MM.1S (cell line): ENCODE data around the gene KSR2.

Experiments
- DNase-seq: peaks from one replicate; pipeline ENCODE4 v3.0.0-alpha.2; 2015
- H2AFZ ChIP-seq: fragments of 300-600 bp; sonication (generic); 2 replicates; pipeline ENCODE4 v1.6.0; 2016; ENCODE audit warnings: antibody characterized with exemption, low read length
- H3F3A ChIP-seq: fragments of 300-600 bp; sonication (generic); 2 replicates; pipeline ENCODE4 v1.6.1; 2016; ENCODE audit warnings: mild to moderate bottlenecking, antibody characterized with exemption, low read length, moderate library complexity, mixed read lengths; ENCODE audit not compliant: insufficient read depth
- H3K27ac ChIP-seq: fragments of 300-600 bp; sonication (generic); 2 replicates; pipeline ENCODE4 v1.5.1; 2016; ENCODE audit warnings: mild to moderate bottlenecking, low read length
- H3K27me3 ChIP-seq: fragments of 300-600 bp; sonication (generic); replicated peaks from 2 replicates; pipeline ENCODE4 v1.6.0; 2016; ENCODE audit warnings: low read length; ENCODE audit not compliant: insufficient read depth
- H3K36me3 ChIP-seq: fragments of 300-600 bp; sonication (generic); replicated peaks from 2 replicates; pipeline ENCODE4 v1.6.1; 2016; ENCODE audit warnings: mild to moderate bottlenecking, low read length, mixed read lengths; ENCODE audit not compliant: insufficient read depth
- H3K4me1 ChIP-seq: fragments of 300-600 bp; sonication (generic); 2 replicates; pipeline ENCODE4 v1.6.1; 2016; ENCODE audit warnings: low read length, mixed read lengths
- H3K4me2 ChIP-seq: fragments of 300-600 bp; sonication (generic); 2 replicates; pipeline ENCODE4 v1.6.0; 2016; ENCODE audit warnings: low read depth, low read length
- H3K4me3 ChIP-seq: fragments of 300-600 bp; sonication (generic); 2 replicates; pipeline ENCODE4 v1.5.1; 2016; ENCODE audit warnings: low read length, mixed read lengths
- H3K79me2 ChIP-seq: fragments of 300-600 bp; sonication (generic); 2 replicates; pipeline ENCODE4 v1.6.1; 2016; ENCODE audit warnings: mixed run types, low read length, mixed read lengths
- H3K9ac ChIP-seq: fragments of 300-600 bp; sonication (generic); 2 replicates; pipeline ENCODE4 v1.6.1; 2016; ENCODE audit warnings: low read length, mixed read lengths
- H3K9me2 ChIP-seq: fragments of 300-600 bp; sonication (generic); replicated peaks from 2 replicates; pipeline ENCODE4 v1.6.1; 2016; ENCODE audit warnings: mild to moderate bottlenecking, low read length, mixed read lengths; ENCODE audit not compliant: insufficient read depth
- H3K9me3 ChIP-seq: fragments of 300-600 bp; sonication (generic); replicated peaks from 2 replicates; pipeline ENCODE4 v1.6.1; 2016; ENCODE audit warnings: mild to moderate bottlenecking, low read length, mixed read lengths; ENCODE audit not compliant: insufficient read depth
- H4K20me1 ChIP-seq: fragments of 300-600 bp; sonication (generic); 2 replicates; pipeline ENCODE4 v1.6.1; 2016; ENCODE audit warnings: mild to moderate bottlenecking, low read length, moderate library complexity, mixed read lengths; ENCODE audit not compliant: insufficient read depth
- CTCF ChIP-seq: fragments of 300-600 bp; sonication (generic); IDR thresholded peaks from 2 replicates; pipeline ENCODE4 v1.5.1; 2016; ENCODE audit warnings: antibody characterized with exemption, low read length, mixed read lengths
- EZH2 ChIP-seq: fragments of 300-600 bp; sonication (generic); optimal IDR thresholded peaks from 2 replicates; pipeline ENCODE3; 2017; ENCODE audit warnings: low read depth, mild to moderate bottlenecking, antibody characterized with exemption, low read length, mixed read lengths
- EZH2phosphoT487 ChIP-seq: fragments of 300-600 bp; sonication (generic); IDR thresholded peaks from 2 replicates; pipeline ENCODE4 v1.6.1; 2018; ENCODE audit warnings: antibody characterized with exemption, low read length

KSR2 gene

GRCh38 chr12:118015944-118016343 lies 47.2 kb upstream of the KSR2 start:
- Histone ChIP-seq H2AFZ (peak overlapping the region; percentile 61), H3K9ac (no peak overlapping the region; the same call in 1 of the 2 replicates), H3K27me3 (no peaks in the 10 kb centered on the region), H3K36me3 (no peaks in the 10 kb centered on the region), H3K9me2 (no peaks in the 10 kb centered on the region), H3K79me2 (peaks cover 18% of the 10 kb centered on the region), H3K4me2 (peak overlapping the region; percentile 69), H4K20me1 (no peaks in the 10 kb centered on the region), H3K4me3 (peak overlapping the region; percentile 82; the same call in 1 of the 2 replicates), H3F3A (no peaks in the 10 kb centered on the region), H3K27ac (no peak overlapping the region), H3K4me1 (no peaks in the 10 kb centered on the region), H3K9me3 (no peaks in the 10 kb centered on the region)
- TF ChIP-seq EZH2 = no peak
- no peak for TF ChIP-seq CTCF
- no peak for TF ChIP-seq EZH2phosphoT487
- DNase-seq = no peak

GRCh38 chr12:118015306-118015705 lies 46.5 kb upstream of the KSR2 start:
- Histone ChIP-seq H3K4me2 (no peak overlapping the region), H3K27me3 (no peaks in the 10 kb centered on the region), H3K4me1 (no peaks in the 10 kb centered on the region), H3K79me2 (peaks cover 18% of the 10 kb centered on the region), H3K9ac (no peak overlapping the region), H3K9me3 (no peaks in the 10 kb centered on the region), H4K20me1 (no peaks in the 10 kb centered on the region), H2AFZ (no peak overlapping the region), H3K4me3 (no peak overlapping the region), H3K9me2 (no peaks in the 10 kb centered on the region), H3K27ac (no peak overlapping the region), H3F3A (no peaks in the 10 kb centered on the region), H3K36me3 (no peaks in the 10 kb centered on the region)
- DNase-seq = no peak
- TF ChIP-seq EZH2phosphoT487 = no peak
- TF ChIP-seq EZH2 = no peak
- no peak for TF ChIP-seq CTCF

- Histone ChIP-seq H3K4me1 (no peaks in the 10 kb centered on the region), H3K4me2 (no peak overlapping the region), H3K27ac (no peak overlapping the region), H3K27me3 (no peaks in the 10 kb centered on the region), H4K20me1 (no peaks in the 10 kb centered on the region), H3F3A (no peaks in the 10 kb centered on the region), H3K79me2 (peaks cover 16% of the 10 kb centered on the region), H3K9me2 (no peaks in the 10 kb centered on the region), H3K4me3 (no peak overlapping the region), H3K9me3 (no peaks in the 10 kb centered on the region), H2AFZ (no peak overlapping the region), H3K9ac (no peak overlapping the region), H3K36me3 (no peaks in the 10 kb centered on the region)
- TF ChIP-seq EZH2phosphoT487 (no peak), EZH2 (no peak), CTCF (no peak)
- no peak for DNase-seq
Observed at GRCh38 chr12:118013283-118013682, 44.5 kb upstream of the KSR2 start.
